Measurements from ENCODE around the gene INTU.
"Not testable (repeated sequence)": the region's sequence is repeated elsewhere in the genome, so short reads cannot be mapped to it uniquely, and the experiment has no call there.

INTU gene

GRCh38 chr4:127648061-127648460 lies 15.3 kb downstream of the INTU start:
- DNase-seq: no peak

- not testable (repeated sequence) for DNase-seq
These were observed 22.8 kb downstream of the INTU start for GRCh38 chr4:127655590-127655989.

- DNase-seq: no peak
These were observed 23.4 kb downstream of the INTU start for GRCh38 chr4:127656047-127656680.

GRCh38 chr4:127660284-127660885 lies 27.6 kb downstream of the INTU start:
- DNase-seq: no peak

DNA sequence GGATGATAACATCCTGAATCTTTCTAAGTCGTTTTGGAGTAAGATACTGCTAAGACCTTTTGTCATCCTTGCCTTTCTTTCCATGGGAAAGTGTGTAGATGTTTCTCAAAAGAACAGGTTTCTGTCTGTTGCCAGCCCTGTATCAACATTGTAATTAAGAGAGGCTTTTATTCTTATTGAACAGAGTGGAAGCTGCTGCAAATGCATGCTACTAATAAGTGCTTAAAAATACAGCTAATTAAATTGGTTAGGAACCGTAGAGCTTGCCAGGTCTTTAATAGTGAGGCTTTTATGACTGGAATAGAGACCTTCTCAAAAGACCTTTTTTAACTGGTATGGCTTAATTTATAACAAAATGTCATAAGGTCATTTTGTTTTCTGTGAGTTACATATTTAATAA lies 34.4 kb downstream of the INTU start:
- DNase-seq: no peak

DNA sequence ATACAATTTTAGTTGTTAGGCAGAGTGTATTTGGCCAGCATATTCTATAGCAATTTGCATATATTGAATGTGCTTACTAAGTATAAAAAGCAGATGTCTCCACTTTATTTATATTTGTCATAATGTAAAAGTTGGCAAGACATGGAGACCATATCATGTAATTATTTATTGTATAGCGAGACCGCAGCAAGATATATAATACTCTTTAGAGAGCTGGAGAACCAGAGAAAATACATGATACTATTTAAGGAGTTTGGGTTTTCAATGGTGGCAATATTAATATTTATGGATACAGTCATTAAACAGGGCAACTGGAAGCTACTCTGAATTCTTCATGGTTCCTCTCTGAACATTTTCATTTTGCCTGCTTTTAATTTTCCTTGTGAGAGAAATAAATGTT lies 35.0 kb downstream of the INTU start:
- no peak for DNase-seq

- no peak for DNase-seq
These were observed 36.0 kb downstream of the INTU start for GRCh38 chr4:127668770-127669169.

DNA sequence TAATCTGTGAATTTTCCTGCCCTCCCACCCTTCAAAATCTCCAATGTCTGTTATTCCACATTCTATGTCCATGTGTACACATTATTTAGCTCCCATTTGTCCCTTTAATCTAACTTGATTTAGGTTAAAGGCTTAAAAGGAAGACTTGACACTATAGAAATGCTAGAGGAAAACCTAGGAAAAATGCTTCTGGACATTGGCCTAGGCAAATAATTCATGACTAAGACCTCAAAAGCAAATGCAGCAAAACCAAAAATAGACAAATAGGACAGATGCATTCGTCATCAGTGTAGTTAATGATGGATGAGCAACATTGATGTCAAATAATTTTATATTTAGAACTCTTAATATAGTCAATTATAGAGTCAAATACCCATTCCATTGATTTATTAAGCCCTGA lies 36.9 kb downstream of the INTU start:
- no peak for DNase-seq

- no peak for DNase-seq
These were observed 39.4 kb downstream of the INTU start for GRCh38 chr4:127672111-127672510.

- no peak for DNase-seq
These were observed 52.5 kb downstream of the INTU start for GRCh38 chr4:127685292-127685691.

DNA sequence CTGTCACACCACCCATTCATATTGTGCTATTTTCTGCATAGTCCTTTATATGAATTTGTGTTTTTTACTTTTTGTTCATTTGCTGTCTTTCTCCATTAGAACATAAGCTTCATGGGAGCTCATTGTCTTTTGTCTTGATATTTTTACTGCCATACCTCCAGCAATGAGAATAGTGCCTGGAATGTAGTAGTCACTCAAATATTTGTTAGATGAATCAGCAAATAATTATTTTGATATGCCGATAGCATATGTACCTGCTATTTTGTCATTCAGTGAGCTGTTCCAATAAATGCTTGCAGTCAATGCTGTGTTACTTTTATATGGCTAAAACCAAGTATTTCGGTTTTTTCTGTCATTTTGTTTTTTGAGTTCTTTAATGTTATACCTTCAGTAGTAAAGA lies 53.9 kb downstream of the INTU start:
- DNase-seq: no peak

- no peak for DNase-seq
These were observed 54.8 kb downstream of the INTU start for GRCh38 chr4:127687580-127687979.

DNA sequence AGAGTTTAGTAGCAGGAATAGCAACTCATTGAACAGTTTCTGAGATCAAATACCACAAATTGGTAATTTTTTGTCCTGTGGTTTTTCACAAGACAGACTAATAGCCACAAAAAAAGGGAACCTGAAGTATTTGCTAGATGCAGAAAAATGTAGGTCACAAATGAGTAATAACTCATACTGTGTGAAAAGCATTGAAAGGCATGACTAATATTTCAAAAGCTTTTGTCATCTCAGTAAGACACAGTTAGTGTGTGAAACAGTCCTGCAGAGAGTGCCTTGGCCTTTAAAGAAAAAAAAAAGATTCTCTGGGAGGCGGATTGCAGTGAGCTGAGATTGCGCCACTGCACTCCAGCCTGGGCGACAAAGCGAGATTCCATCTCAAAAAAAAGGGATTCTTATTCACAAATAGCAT lies 66.0 kb downstream of the INTU start:
- peak; percentile 65 to 66 for DNase-seq

DNA sequence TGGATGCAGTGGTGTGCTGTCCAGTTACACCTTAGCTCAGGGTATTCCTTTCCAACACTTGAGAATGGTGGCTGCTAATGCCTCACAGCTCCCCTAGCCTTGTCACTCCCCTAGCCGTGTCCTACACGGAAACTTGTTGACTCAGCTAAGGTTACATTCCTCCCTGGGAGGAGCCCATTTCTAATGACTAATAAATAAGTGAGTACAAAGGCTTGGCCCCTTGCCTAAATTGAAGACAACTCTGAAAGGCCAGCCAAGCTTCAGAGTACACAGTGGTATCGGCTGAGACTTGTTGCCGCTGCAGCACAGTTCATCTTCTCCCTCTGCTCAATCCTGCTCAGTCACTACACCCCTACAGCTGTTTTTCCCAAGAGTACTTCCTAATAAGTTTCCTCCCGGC lies 76.2 kb downstream of the INTU start:
- DNase-seq: no peak

- DNase-seq: no peak
These were observed 76.7 kb downstream of the INTU start for GRCh38 chr4:127709456-127709855.

GRCh38 chr4:127730142-127730913 lies 97.6 kb downstream of the INTU start, which contains the start of gene SLC25A31:
TSS of gene SLC25A31 (plus strand) at chr4:127730400. CDS start at chr4:127730546, 146 bp downstream.
- DNase-seq: no peak

DNA sequence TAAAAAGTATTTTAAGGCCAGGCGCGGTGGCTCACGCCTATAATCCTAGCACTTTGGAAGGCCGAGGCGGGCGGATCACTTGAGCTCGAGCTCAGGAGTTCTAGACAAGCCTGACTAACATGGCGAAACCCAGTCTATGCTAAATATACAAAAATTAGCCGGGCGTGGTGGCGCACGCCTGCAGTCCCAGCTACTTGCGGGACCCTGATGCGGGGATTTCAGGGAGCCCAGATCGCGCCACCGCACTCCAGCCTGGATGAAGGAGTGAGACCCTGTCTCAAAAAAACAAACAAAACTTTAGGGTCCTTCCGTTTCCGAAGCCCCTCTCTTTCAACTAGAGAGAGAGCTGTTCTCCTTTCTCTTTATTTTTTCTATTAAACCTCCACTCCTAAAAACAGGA lies 98.6 kb downstream of the INTU start:
- no peak for DNase-seq

- peak; percentile 69 to 71 for DNase-seq
These were observed 100.0 kb downstream of the INTU start for GRCh38 chr4:127732623-127733328.

DNA sequence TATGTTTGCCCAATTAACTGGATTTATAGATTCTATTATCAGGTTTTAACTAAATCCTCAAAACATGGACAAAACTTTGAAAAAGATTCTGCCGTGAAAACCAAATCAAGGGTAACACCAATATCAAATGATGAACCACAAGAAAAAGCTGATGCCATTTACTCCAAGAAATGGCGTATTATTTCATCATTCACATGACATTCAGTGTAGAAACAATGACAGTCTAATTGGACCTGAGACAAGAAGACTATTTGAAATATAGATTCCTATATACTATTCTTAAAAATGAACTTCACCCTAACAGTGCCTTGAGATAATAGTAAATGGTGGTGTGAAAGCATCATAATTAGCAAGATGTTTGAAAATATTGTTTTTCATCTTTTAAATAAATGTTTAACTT lies 102.2 kb downstream of the INTU start:
- DNase-seq: no peak

DNA sequence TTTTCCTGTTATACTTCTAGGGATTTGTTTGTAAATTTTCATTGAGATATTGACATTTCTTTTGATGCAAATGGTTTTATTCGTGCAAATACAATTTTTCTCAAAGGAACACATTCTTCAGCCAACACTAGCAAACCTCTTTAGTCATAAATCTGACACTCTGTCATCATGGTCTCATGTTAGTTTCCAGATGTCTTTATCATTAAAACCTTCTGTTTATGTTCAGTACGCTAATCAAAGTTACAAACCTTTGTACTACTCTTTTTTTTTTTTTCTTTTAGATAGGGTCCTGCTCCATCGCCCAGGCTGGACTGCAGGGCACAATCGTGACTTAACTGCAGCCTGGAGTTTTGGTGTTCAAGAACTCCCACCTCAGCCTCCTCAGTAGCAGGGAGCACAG lies 104.5 kb downstream of the INTU start:
- DNase-seq: no peak

DNA sequence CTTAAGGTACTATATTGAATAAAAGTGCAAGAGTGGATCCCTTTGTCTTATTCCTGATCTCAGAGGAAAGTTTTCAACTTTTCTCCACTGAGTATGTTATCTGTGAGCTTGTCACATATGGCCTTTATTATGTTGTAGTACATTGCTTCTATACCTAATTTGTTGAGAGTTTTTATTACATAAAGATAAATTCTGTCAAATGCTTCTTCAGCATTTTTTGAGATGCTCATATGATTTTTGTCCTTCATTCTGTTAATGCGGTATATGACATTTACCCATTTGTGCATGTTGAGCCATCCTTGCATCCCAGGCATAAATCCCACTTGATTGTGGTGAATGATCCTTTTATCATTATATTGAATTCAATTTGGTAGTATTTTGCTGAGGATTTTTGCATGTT lies 108.5 kb downstream of the INTU start:
- no peak for DNase-seq

GRCh38 chr4:127747883-127748282 lies 115.1 kb downstream of the INTU start:
- no peak for DNase-seq

DNA sequence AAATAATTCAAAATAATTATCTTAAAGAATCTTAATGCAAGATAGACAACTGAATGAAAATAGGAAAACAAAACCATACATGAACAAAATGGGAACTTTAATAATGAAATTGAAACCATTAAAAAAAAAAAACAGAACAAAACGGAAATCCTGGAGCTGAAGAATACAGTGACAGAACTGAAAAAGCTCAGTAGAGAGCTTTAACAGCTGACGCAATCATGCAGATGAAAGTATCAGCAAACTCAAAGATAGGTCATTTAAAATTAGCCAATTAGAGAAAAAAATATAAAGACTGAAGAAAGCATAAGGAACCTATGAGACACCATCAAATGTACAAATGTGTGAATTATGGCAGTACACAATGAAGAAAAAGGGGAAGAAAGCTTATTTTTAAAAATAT lies 116.2 kb downstream of the INTU start:
- no peak for DNase-seq

DNA sequence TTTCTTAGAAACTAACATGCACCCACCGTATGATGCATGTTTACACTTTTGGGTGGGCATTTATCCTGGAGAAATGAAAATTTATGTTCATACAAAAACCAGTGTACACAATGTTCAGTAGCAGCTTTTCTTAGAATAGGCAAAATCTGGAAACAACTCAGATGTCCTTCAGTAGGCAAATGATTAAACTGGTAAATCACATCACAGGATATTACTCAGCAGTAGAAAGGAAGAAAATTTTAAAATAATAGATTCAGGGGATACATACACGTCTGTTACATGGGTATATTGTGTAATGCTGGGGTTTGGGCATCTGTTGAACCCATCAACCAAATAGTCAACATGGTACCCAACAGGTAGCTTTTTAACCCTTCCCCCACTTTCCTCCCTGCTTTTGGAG lies 124.1 kb downstream of the INTU start:
- no peak for DNase-seq
